WI38 (cell line): ENCODE data around the gene TTC1.

Experiments
- H3K4me3 ChIP-seq: 2 replicates; pipeline ENCODE4 v1.5.1; 2011; ENCODE audit warnings: low read depth, mild to moderate bottlenecking, control low read depth, low read length
- TF ChIP-seq, protein P1 (sequence below): IDR thresholded peaks from 2 replicates; pipeline ENCODE4 v1.5.1; 2012; ENCODE audit warnings: low read depth, mild to moderate bottlenecking, control low read depth, low read length

The TTC1 gene

DNA sequence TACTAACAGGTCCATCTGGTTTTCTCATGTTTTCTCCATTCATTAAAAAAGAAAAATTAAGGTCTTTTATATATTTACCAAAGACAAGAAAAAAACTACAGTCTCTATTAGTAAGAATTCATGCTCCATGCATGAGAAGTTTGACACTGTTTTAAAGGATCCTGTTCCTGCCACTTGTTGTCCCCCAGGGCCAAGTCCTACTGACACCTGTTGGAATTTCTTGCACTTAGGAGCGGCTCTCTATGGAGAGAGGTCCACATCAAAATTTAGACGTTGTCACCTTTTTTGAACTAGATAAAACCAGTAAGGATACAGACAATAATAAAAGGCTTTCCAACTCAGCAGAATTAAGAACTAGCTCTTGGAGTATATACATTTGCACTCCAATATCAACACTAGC lies 68.1 kb downstream of the TTC1 start:
- H3K4me3 ChIP-seq: no peak overlapping the region
- TF ChIP-seq, protein P1, sequence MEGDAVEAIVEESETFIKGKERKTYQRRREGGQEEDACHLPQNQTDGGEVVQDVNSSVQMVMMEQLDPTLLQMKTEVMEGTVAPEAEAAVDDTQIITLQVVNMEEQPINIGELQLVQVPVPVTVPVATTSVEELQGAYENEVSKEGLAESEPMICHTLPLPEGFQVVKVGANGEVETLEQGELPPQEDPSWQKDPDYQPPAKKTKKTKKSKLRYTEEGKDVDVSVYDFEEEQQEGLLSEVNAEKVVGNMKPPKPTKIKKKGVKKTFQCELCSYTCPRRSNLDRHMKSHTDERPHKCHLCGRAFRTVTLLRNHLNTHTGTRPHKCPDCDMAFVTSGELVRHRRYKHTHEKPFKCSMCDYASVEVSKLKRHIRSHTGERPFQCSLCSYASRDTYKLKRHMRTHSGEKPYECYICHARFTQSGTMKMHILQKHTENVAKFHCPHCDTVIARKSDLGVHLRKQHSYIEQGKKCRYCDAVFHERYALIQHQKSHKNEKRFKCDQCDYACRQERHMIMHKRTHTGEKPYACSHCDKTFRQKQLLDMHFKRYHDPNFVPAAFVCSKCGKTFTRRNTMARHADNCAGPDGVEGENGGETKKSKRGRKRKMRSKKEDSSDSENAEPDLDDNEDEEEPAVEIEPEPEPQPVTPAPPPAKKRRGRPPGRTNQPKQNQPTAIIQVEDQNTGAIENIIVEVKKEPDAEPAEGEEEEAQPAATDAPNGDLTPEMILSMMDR: no peak

- TF ChIP-seq, protein P1: no peak
Observed at GRCh38 chr5:160079753-160080152, 70.8 kb downstream of the TTC1 start.

DNA sequence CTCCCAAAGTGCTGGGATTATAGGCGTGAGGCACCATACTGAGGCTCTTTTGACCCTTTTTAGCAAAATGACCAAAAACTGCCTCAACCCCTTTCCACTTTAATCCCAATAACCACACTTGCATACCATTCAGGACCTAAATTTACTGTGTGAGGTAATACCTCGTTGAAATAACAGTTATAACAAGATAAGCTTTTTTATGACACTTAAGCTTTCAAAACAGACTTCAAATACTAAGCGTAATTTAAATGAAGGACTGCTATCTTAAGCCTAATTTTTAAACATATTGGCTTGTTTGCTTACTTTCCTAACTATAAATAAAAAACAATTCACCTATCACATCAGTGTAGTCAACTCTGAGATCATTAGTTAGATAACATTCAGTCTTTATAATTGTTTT lies 72.6 kb downstream of the TTC1 start:
- no peak overlapping the region for H3K4me3 ChIP-seq
- TF ChIP-seq, protein P1: no peak

More at GRCh38 chr5:160079753-160080152, 70.8 kb downstream of the TTC1 start:
- no peak overlapping the region for H3K4me3 ChIP-seq

DNA sequence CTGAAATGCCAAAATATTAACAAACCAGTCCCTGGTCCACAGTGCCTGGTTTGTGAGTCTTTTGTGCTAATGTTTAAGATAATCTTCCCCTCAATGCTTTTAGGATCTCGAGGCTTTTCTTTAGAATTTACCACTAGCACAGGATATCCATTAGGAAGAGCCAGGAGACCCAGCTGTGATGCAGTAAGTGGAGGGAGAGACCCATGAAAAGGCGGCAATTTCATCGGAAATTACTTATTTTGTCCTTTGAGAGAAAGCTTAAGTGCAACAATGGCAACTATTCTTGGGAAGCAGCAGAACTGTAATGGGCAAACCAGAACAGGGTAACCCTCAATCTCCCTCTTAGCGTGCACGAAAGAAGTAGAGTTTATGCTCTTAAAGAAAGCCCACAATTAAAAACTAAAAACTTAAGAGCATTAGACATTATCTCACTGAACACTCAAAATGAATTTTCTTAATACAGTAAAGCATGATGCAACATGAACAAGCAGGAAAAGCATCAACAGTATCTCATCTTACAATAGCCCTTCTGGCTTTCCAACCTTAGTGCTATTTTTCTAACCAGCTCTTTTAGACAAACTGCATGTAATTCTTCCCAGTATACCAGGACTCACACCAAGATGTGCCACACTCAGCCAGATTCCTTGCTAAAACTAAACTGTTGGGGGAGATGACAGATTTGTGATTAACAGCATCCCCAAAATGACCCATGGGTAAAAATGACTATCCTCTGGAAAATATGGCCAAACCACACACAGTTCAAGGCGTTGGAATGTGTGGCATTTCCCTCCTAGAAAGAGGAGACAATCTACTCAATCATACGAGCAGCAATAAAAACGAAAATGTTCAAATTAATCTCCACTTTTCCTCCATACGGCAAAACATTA lies 73.9 kb downstream of the TTC1 start:
- H3K4me3 ChIP-seq: 0 out of 2 replicates have a peak overlapping the region, but pooled peaks have one; percentile 10
- TF ChIP-seq, protein P1: no peak

DNA sequence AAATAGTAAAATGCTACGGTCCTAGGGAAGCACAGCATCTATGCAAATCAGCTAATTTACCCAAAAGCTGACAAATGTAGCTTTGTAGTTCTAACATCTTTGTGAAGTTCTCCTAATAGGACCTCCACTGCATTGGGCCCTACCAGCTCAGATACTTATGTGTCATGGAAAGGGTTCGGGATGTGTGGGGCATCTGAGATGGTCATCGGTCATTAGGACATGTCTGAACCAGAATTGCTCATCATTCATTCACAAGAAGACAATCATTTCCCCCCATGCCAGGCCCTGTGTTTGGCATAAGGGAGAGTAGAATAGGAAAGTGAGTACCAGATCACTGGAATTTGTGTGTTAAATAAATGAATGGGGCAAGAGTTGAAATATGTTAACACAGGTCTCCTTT lies 74.6 kb downstream of the TTC1 start:
- TF ChIP-seq, protein P1: no peak
- H3K4me3 ChIP-seq: 0 out of 2 replicates have a peak overlapping the region, but pooled peaks have one; percentile 10

DNA sequence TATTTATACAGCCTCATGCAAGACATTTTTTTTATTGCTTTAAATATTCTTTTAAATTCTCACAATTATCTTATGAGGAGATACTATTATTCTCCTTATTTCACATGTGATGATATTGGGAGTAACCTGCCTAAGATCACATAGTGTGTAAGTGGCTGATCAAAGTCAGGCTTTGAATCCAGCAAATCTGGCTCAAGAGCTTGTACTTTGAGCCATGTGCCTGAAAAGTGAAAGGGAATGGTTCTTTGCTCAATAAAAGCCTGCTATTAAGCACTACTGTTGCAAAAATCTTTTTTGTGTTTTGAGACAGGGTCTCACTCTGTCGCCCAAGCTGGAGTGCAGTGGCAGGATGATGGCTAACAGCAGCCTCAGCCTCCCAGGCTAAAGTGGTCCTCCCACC lies 75.2 kb downstream of the TTC1 start:
- H3K4me3 ChIP-seq: no peak overlapping the region
- TF ChIP-seq, protein P1: no peak

GRCh38 chr5:160087199-160087598 lies 78.3 kb downstream of the TTC1 start:
- TF ChIP-seq, protein P1: no peak
- H3K4me3 ChIP-seq: no peak overlapping the region
